Thyroid gland (tissue), 4 donors: ENCODE measurements around the gene CRY2.

Experiments used
- POLR2A ChIP-seq, 2 donors: fragments of 450-650 bp; IDR thresholded peaks; one replicate each; pipeline ENCODE4 v1.6.1; 2017; ENCODE audit warnings: antibody characterized with exemption in 2 of 2, mild to moderate bottlenecking in 2 of 2, moderate library complexity in 1 of 2
- TF ChIP-seq, protein P1 (sequence below), 6 experiments: fragments of 200-600 bp in 3 of 6; fragments of 450-650 bp in 3 of 6; sonication (generic) in 3 of 6; IDR thresholded peaks; one replicate each; pipeline ENCODE4 v1.5.1; 2016 to 2019; ENCODE audit warnings: antibody characterized with exemption in 6 of 6, mild to moderate bottlenecking in 2 of 6, inconsistent platforms in 1 of 6, moderate library complexity in 1 of 6

DNA sequence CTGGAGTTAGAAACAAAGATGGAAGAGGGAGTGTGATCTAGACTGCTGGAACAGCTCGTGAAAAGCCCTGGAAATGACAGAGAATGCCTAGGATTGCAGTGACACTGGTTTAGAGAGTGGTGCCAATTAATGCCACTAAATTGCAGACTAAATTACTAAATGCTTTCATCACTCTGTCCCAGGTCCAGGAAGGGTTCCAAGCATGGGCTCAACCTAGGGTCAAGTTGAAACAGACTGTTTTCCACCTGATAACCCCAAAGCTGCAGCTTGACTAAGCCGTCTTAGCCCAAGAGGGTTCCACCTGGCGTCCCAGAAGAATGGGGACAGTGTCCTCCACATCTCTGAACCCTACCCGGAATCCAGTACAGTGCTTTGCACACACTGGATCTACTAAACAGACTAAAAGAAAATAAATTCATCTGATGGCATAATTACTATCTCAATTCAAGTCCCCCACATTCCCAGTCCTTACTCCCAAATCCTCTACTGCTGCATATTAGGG lies 1.1 kb upstream of the CRY2 start:
- TF ChIP-seq, protein P1, sequence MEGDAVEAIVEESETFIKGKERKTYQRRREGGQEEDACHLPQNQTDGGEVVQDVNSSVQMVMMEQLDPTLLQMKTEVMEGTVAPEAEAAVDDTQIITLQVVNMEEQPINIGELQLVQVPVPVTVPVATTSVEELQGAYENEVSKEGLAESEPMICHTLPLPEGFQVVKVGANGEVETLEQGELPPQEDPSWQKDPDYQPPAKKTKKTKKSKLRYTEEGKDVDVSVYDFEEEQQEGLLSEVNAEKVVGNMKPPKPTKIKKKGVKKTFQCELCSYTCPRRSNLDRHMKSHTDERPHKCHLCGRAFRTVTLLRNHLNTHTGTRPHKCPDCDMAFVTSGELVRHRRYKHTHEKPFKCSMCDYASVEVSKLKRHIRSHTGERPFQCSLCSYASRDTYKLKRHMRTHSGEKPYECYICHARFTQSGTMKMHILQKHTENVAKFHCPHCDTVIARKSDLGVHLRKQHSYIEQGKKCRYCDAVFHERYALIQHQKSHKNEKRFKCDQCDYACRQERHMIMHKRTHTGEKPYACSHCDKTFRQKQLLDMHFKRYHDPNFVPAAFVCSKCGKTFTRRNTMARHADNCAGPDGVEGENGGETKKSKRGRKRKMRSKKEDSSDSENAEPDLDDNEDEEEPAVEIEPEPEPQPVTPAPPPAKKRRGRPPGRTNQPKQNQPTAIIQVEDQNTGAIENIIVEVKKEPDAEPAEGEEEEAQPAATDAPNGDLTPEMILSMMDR (IDR thresholded peaks at IDR 0.05): no peak
- no peak for TF ChIP-seq POLR2A (IDR thresholded peaks at IDR 0.05)
